ENCODE measurements around the gene GIMAP2. TPM values are rescaled to one million over a fixed set of nuclear protein-coding genes. Genes with fewer than 3 reads are reported as not detected.
A peak's percentile ranks its signal among the peaks of the same experiment; 100 is the strongest.

Gene GIMAP2
- total and polyA plus RNA-seq, 9 of the 15 experiments (the other 6 are each of a cell fraction or from before 2014, with no cell fraction given), result 0.37 to 1.8 (median 1.2) TPM

- TF ChIP-seq ZFP30 (CRISPR knock-in tag; IDR thresholded peaks at IDR 0.05; ENCODE audit: borderline replicate concordance), result no peak
- TF ChIP-seq PHB (CRISPR knock-in tag; IDR thresholded peaks at IDR 0.05), result no peak
- TF ChIP-seq LCOR (CRISPR knock-in tag; IDR thresholded peaks at IDR 0.05), result no peak
- TF ChIP-seq EWSR1 (IDR thresholded peaks at IDR 0.05; ENCODE audit: borderline replicate concordance, low read depth, partially characterized antibody), result no peak
Measured at GRCh38 chr7:150642926-150643325, 42.6 kb upstream of the GIMAP2 start (continued).

DNA sequence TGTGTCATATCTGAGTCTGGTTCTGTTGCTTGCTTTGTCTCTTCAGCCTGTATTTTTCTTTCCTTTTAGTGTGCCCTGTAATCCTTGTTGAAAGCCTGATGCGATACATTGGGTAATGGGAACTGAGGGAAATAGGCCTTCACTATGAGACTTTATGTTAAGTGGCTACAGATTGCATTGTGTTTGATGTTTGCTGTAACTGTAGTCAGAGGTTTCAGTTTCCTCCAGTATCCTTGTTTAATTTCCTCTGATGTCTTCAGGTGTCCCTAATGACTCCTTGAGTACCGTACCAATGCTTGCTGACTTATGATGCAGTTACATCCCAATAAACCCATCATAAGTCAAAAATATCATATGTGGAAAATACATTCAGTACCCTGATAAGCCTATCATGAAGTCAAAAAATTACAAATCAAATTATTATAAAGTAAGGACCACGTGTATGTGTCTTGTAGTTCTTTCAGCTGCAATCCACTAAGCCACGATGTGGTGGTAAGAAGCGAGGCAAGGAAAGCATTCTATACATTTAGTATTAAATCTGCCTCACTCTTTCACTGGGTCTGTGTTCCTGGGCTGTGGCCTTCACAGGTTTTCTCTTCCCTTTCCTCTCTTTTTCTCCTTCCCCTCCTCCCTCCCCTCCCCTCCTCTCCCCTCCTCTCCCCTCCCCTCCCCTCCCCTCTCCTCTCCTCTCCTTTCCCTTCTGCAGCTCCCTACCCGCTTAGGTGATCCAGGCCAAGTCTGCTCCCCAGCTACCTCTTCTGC, 40.1 kb upstream of the GIMAP2 start:
- no peak for DNase-seq (ENCODE audit: extremely low read depth in 1 of 4, low spot score in 3 of 4)
- no peaks in the 10 kb centered on the region for H3K9me3 ChIP-seq (replicated peaks; ENCODE audit: control insufficient read depth, insufficient read depth, low read depth, low read length)
- ATAC-seq, result no peak
- no peak overlapping the region for H3K4me3 ChIP-seq
- in situ Hi-C loops (cut with MboI) (no loop called here), intact Hi-C loops (cut with micrococcal nuclease) (no loop called here)
- BruUV-seq (replicated peaks), result no TSS peak
- no peak overlapping the region for H3K27ac ChIP-seq (ENCODE audit: extremely low read depth, low read depth, low read length)
- H3K4me2 ChIP-seq (ENCODE audit: insufficient read depth, low read length), result no peak overlapping the region
- no peaks in the 10 kb centered on the region for H3K9me1 ChIP-seq (ENCODE audit: control insufficient read depth, insufficient read depth, low read length)
- H3K79me2 ChIP-seq (ENCODE audit: control insufficient read depth, insufficient read depth, low read length), result no peaks in the 10 kb centered on the region
- ChIA-PET POLR2A (no interaction called here), CTCF (ENCODE audit: low intra/inter-chr PET ratio) (no interaction called here)
- H4K20me1 ChIP-seq (replicated peaks; ENCODE audit: control insufficient read depth, insufficient read depth, low read length), result no peaks in the 10 kb centered on the region
- peaks cover 0 to 5% of the 10 kb centered on the region in 2 experiments; a peak in 1 of 5 replicates for H3K27me3 ChIP-seq (ENCODE audit: control insufficient read depth in 2 of 2, insufficient read depth in 2 of 2, low read length in 2 of 2)
- no peak for FAIRE-seq
- no peak overlapping the region for H3K9ac ChIP-seq (ENCODE audit: insufficient read depth in 1 of 2, low read depth in 2 of 2, low read length in 2 of 2)
- no peaks in the 10 kb centered on the region for H3K4me1 ChIP-seq (replicated peaks in 1 of 2; ENCODE audit: control insufficient read depth in 2 of 2, insufficient read depth in 2 of 2, low read length in 2 of 2)
- H3K36me3 ChIP-seq (ENCODE audit: control insufficient read depth, insufficient read depth, low read length), result no peaks in the 10 kb centered on the region
- 0% methylated on average over 6 of the region's 6 CpGs for WGBS (ENCODE audit: insufficient coverage, low coverage, missing lambda C conversion rate)
- no peak overlapping the region for H2AFZ ChIP-seq (ENCODE audit: low read depth, low read length)
- no peak for TF ChIP-seq ZNF512 (tag; IDR thresholded peaks at IDR 0.05)
- TF ChIP-seq HNRNPK (IDR thresholded peaks at IDR 0.05; ENCODE audit: low read depth, low read length, poor library complexity, severe bottlenecking), result peak; percentile 53
- TF ChIP-seq ATF1 (CRISPR knock-in tag; IDR thresholded peaks at IDR 0.05), result no peak
- TF ChIP-seq ATF1 (tag; IDR thresholded peaks at IDR 0.05), result no peak
- TF ChIP-seq KAT2B (IDR thresholded peaks at IDR 0.05; ENCODE audit: low read depth, low read length), result no peak
- TF ChIP-seq, protein P1, sequence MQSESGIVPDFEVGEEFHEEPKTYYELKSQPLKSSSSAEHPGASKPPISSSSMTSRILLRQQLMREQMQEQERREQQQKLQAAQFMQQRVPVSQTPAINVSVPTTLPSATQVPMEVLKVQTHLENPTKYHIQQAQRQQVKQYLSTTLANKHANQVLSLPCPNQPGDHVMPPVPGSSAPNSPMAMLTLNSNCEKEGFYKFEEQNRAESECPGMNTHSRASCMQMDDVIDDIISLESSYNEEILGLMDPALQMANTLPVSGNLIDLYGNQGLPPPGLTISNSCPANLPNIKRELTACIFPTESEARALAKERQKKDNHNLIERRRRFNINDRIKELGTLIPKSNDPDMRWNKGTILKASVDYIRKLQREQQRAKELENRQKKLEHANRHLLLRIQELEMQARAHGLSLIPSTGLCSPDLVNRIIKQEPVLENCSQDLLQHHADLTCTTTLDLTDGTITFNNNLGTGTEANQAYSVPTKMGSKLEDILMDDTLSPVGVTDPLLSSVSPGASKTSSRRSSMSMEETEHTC (IDR thresholded peaks at IDR 0.05), result no peak
- TF ChIP-seq PCBP2 (IDR thresholded peaks at IDR 0.05; ENCODE audit: low read depth, low read length, poor library complexity, severe bottlenecking), result peak; percentile 84
- TF ChIP-seq, protein P2, sequence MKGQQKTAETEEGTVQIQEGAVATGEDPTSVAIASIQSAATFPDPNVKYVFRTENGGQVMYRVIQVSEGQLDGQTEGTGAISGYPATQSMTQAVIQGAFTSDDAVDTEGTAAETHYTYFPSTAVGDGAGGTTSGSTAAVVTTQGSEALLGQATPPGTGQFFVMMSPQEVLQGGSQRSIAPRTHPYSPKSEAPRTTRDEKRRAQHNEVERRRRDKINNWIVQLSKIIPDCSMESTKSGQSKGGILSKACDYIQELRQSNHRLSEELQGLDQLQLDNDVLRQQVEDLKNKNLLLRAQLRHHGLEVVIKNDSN (CRISPR knock-in tag; IDR thresholded peaks at IDR 0.05), result no peak
- TF ChIP-seq NCOA4 (IDR thresholded peaks at IDR 0.05; ENCODE audit: partially characterized antibody), result no peak
- no peak for TF ChIP-seq XRCC3 (IDR thresholded peaks at IDR 0.05)
- no peak for TF ChIP-seq PTBP1 (IDR thresholded peaks at IDR 0.05; ENCODE audit: low read depth, low read length)
- no peak for TF ChIP-seq HNRNPLL (IDR thresholded peaks at IDR 0.05; ENCODE audit: low read depth, low read length, poor library complexity, severe bottlenecking)
- no peak for TF ChIP-seq GABPB1 (CRISPR knock-in tag; IDR thresholded peaks at IDR 0.05)
- TF ChIP-seq SRSF1 (IDR thresholded peaks at IDR 0.05; ENCODE audit: low read depth, low read length), result no peak
- TF ChIP-seq COPS2 (conservative IDR thresholded peaks at IDR 0.05), result no peak

Measured in K562 (cell line).